H1 (cell line): Measurements from ENCODE around the gene CFAP58. TPM values are rescaled to one million over a fixed set of nuclear protein-coding genes. Genes with fewer than 3 reads are reported as not detected.

Experiments used
- CTCF ChIA-PET: fragments of 300-600 bp; sonication (Branson Sonifier 250); formaldehyde crosslinking; loops from one replicate; lab custom pipeline; 2021; ENCODE audit not compliant: partially characterized antibody; lab: Charles Lee
- POLR2A ChIA-PET: fragments of 300-600 bp; sonication (Branson Sonifier 250); formaldehyde crosslinking; loops from one replicate; lab custom pipeline; 2021; ENCODE audit warnings: inconsistent platforms; ENCODE audit not compliant: partially characterized antibody; lab: Charles Lee
- DNase-seq, 2 experiments: peaks; one replicate each; pipeline versions ENCODE4 v3.0.0 to v3.0.0-alpha.2; 2010 to 2022; ENCODE audit warnings: low spot score in 2 of 2, low read depth in 1 of 2, mixed read lengths in 1 of 2
- FAIRE-seq: peaks from 2 replicates; lab custom pipeline; 2011; peaks lifted over from hg19 to GRCh38; lab: Jason Lieb, UNC
- H2AFZ ChIP-seq: 2 replicates; pipeline ENCODE4 v1.8.1; 2012; ENCODE audit warnings: low read length, inconsistent platforms
- H2AK5ac ChIP-seq: 2 replicates; pipeline ENCODE4 v1.6.1; 2013; ENCODE audit warnings: low read depth, low read length
- H2BK120ac ChIP-seq: replicated peaks from 2 replicates; pipeline ENCODE3; 2013; ENCODE audit warnings: low read depth, low read length, inconsistent platforms
- H2BK12ac ChIP-seq: 2 replicates; pipeline ENCODE4 v1.6.1; 2013; ENCODE audit warnings: low read depth, low read length
- H2BK15ac ChIP-seq: 2 replicates; pipeline ENCODE4 v1.6.1; 2013; ENCODE audit warnings: low read length
- H2BK20ac ChIP-seq: 2 replicates; pipeline ENCODE4 v1.6.1; 2013; ENCODE audit warnings: low read length
- H2BK5ac ChIP-seq: 2 replicates; pipeline ENCODE4 v1.6.1; 2013; ENCODE audit warnings: low read depth, low read length
- H3K14ac ChIP-seq: 2 replicates; pipeline ENCODE4 v1.6.1; 2013; ENCODE audit warnings: inconsistent platforms; ENCODE audit not compliant: insufficient read length
- H3K18ac ChIP-seq: 2 replicates; pipeline ENCODE4 v1.6.1; 2013; ENCODE audit warnings: low read length; ENCODE audit errors: extremely low read depth
- H3K23ac ChIP-seq: 2 replicates; pipeline ENCODE4 v1.6.1; 2013; ENCODE audit warnings: inconsistent platforms; ENCODE audit not compliant: insufficient read length
- H3K23me2 ChIP-seq: 2 replicates; pipeline ENCODE4 v1.6.1; 2013; ENCODE audit warnings: low read depth, low read length
- H3K27ac ChIP-seq: 2 replicates; pipeline ENCODE4 v1.6.1; 2011; ENCODE audit warnings: low read depth, low read length, inconsistent platforms
- H3K27me3 ChIP-seq, 4 experiments: replicated peaks in 1 of 4; 1 replicate in 1 of 4; 2 replicates in 3 of 4; pipeline versions ENCODE4 v1.6.1 to v1.8.1; 2011 to 2013; ENCODE audit warnings: low read length in 3 of 4, mild to moderate bottlenecking in 3 of 4, inconsistent platforms in 2 of 4, mixed read lengths in 2 of 4, moderate library complexity in 1 of 4; ENCODE audit not compliant: control insufficient read depth in 3 of 4, insufficient read depth in 3 of 4; ENCODE audit errors: extremely low read depth in 1 of 4
- H3K36me3 ChIP-seq, 4 experiments: 2 replicates each; pipeline versions ENCODE4 v1.6.1 to v1.8.1; 2011 to 2013; ENCODE audit warnings: mild to moderate bottlenecking in 4 of 4, low read length in 3 of 4, moderate library complexity in 2 of 4, control low read depth in 1 of 4, inconsistent platforms in 1 of 4; ENCODE audit not compliant: insufficient read depth in 4 of 4, control insufficient read depth in 2 of 4
- H3K4ac ChIP-seq: replicated peaks from 2 replicates; pipeline ENCODE3; 2013; ENCODE audit warnings: low read length, low read depth, mixed read lengths, inconsistent platforms; ENCODE audit not compliant: insufficient read length
- H3K4me1 ChIP-seq, 4 experiments: replicated peaks in 1 of 4; 1 replicate in 1 of 4; 2 replicates in 3 of 4; pipeline versions ENCODE4 v1.6.1 to v1.8.1; 2011 to 2013; ENCODE audit warnings: low read length in 3 of 4, inconsistent platforms in 2 of 4, mixed read lengths in 1 of 4; ENCODE audit not compliant: insufficient read depth in 4 of 4, control insufficient read depth in 3 of 4
- H3K4me2 ChIP-seq, 2 experiments: 2 replicates each; pipeline versions ENCODE4 v1.6.1 to v1.8.1; 2011 to 2013; ENCODE audit warnings: low read depth in 2 of 2, low read length in 2 of 2, control low read depth in 1 of 2, inconsistent platforms in 1 of 2, mild to moderate bottlenecking in 1 of 2; ENCODE audit not compliant: insufficient read depth in 1 of 2
- H3K4me3 ChIP-seq, 4 experiments: fragments of 200-600, 300-600 bp in 1 of 4; sonication (generic), shearing (Covaris generic), sonication (Bioruptor Twin) in 1 of 4; 2 replicates each; pipeline versions ENCODE4 v1.5.1 to v1.8.1; 2011 to 2016; ENCODE audit warnings: low read length in 4 of 4, low read depth in 3 of 4, control low read depth in 2 of 4, inconsistent platforms in 2 of 4, mild to moderate bottlenecking in 2 of 4, mixed read lengths in 1 of 4, moderate library complexity in 1 of 4; ENCODE audit not compliant: insufficient read depth in 2 of 4; ENCODE audit errors: extremely low read depth in 1 of 4
- H3K56ac ChIP-seq: replicated peaks from 2 replicates; pipeline ENCODE3; 2013; ENCODE audit warnings: low read depth, mild to moderate bottlenecking, mixed read lengths, low read length, inconsistent platforms; ENCODE audit not compliant: insufficient read length
- H3K79me1 ChIP-seq: 2 replicates; pipeline ENCODE4 v1.6.1; 2013; ENCODE audit warnings: low read depth, low read length, control low read depth
- H3K79me2 ChIP-seq, 2 experiments: 2 replicates each; pipeline versions ENCODE4 v1.6.1 to v1.8.1; 2012 to 2013; ENCODE audit warnings: low read length in 2 of 2, mild to moderate bottlenecking in 2 of 2, inconsistent platforms in 1 of 2; ENCODE audit not compliant: insufficient read depth in 2 of 2, control insufficient read depth in 1 of 2
- H3K9ac ChIP-seq, 4 experiments: replicated peaks in 1 of 4; 1 replicate in 1 of 4; 2 replicates in 3 of 4; pipeline versions ENCODE4 v1.6.1 to v1.8.1; 2011 to 2013; ENCODE audit warnings: low read depth in 3 of 4, low read length in 3 of 4, control low read depth in 2 of 4, mild to moderate bottlenecking in 2 of 4, moderate library complexity in 2 of 4, inconsistent platforms in 1 of 4; ENCODE audit errors: extremely low read depth in 1 of 4
- H3K9me3 ChIP-seq, 2 experiments: 2 replicates each; pipeline versions ENCODE4 v1.6.1 to v1.8.1; 2012 to 2013; ENCODE audit warnings: mild to moderate bottlenecking in 2 of 2, moderate library complexity in 2 of 2, control low read depth in 1 of 2, inconsistent platforms in 1 of 2, low read depth in 1 of 2, low read length in 1 of 2, mixed read lengths in 1 of 2; ENCODE audit not compliant: insufficient read depth in 2 of 2
- H4K20me1 ChIP-seq, 2 experiments: replicated peaks in 1 of 2; 2 replicates each; pipeline versions ENCODE3 to v1.8.1; 2011 to 2013; ENCODE audit warnings: inconsistent platforms in 2 of 2, low read length in 2 of 2, mild to moderate bottlenecking in 1 of 2; ENCODE audit not compliant: insufficient read depth in 2 of 2, control insufficient read depth in 1 of 2
- H4K5ac ChIP-seq: 2 replicates; pipeline ENCODE4 v1.6.1; 2013; ENCODE audit warnings: low read length, low read depth, mixed read lengths, inconsistent platforms; ENCODE audit not compliant: insufficient read length
- H4K8ac ChIP-seq: 2 replicates; pipeline ENCODE4 v1.8.0; 2013; ENCODE audit warnings: mild to moderate bottlenecking, moderate library complexity, low read length, inconsistent platforms; ENCODE audit not compliant: insufficient read depth; ENCODE audit errors: extremely low read depth
- H4K91ac ChIP-seq: replicated peaks from 2 replicates; pipeline ENCODE3; 2013; ENCODE audit warnings: low read length, mixed read lengths, inconsistent platforms; ENCODE audit not compliant: insufficient read length
- WGBS, 2 experiments: shearing (Covaris generic) in 1 of 2; methylation state at CpG; one replicate each; pipeline versions ENCODE4 v1.1.6 to v1.1.7; 2013 to 2015; ENCODE audit warnings: low lambda C conversion rate in 2 of 2, mixed read lengths in 2 of 2, inconsistent platforms in 1 of 2, low coverage in 1 of 2, missing lambda C conversion rate in 1 of 2; ENCODE audit not compliant: insufficient replicate concordance in 2 of 2, insufficient coverage in 1 of 2, insufficient read length in 1 of 2; ENCODE audit errors: extremely low coverage in 1 of 2, missing lambda C conversion rate in 1 of 2; 5-methylcytosine and 5-hydroxymethylcytosine counted together
- polyA plus RNA-seq, 7 experiments: library from polyadenylated mRNA; depleted of rRNA in 3 of 7; stranded (reverse) in 5 of 7; unstranded in 2 of 7; fragments of >200 nt in 5 of 7; fragments of 200-250 nt in 2 of 7; gene quantifications; 1 replicate in 5 of 7; 2 replicates in 1 of 7; 4 replicates in 1 of 7; pipeline versions ENCODE4 v1.2.1 to v1.2.3, GENCODE V29; 2011 to 2013; ENCODE audit warnings: missing spikeins in 2 of 7, mixed read lengths in 2 of 7
- total RNA-seq: library from RNA; stranded (reverse); fragmentation: NEBNext Ultra II Directional; extraction: Animal tissue kit (Norgen Biotek cat#: 25700); gene quantifications from 2 replicates; pipeline ENCODE4 v1.2.1, GENCODE V29; 2021

Gene CFAP58
- total and polyA plus RNA-seq, 2 of the 8 experiments (the other 6 are each of a cell fraction or from before 2014, with no cell fraction given) = 0.32 to 0.71 TPM

DNA sequence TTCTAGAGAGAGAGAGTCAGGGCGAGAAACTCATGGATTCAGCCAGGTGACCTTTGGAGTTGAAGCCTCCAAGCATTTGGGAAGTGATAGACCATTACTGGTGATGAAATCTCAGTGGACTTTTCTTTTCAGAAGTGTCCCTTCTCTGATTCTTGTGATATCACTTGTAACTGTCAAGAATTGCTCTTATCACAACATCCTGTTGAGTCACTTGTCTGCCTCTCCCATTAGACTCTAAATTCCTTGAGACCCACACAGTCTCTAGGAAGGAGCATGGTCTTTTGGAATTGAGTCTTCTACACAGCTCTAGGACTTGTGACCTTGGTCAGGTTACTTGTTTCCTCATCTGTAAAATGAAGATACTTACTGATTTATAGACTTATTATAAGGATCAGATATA lies 81.0 kb downstream of the CFAP58 start:
- Histone ChIP-seq H2BK12ac (no peak overlapping the region), H4K91ac (no peak overlapping the region), H3K27me3 (no peaks in the 10 kb centered on the region), H3K4me1 (peaks cover 0 to 8% (median 5%) of the 10 kb centered on the region in 4 experiments; a peak in 3 of 7 replicates), H3K4ac (no peak overlapping the region), H3K56ac (no peak overlapping the region), H4K20me1 (no peaks in the 10 kb centered on the region), H3K23ac (no peak overlapping the region), H3K79me2 (no peaks in the 10 kb centered on the region), H3K9ac (no peak overlapping the region), H3K18ac (no peak overlapping the region), H2BK5ac (no peak overlapping the region), H3K14ac (no peak overlapping the region), H4K8ac (no peak overlapping the region), H2AK5ac (no peak overlapping the region), H3K4me2 (no peak overlapping the region), H3K9me3 (no peaks in the 10 kb centered on the region), H3K27ac (no peak overlapping the region), H3K36me3 (no peaks in the 10 kb centered on the region), H3K4me3 (no peak overlapping the region), H2BK120ac (no peak overlapping the region), H2BK20ac (no peak overlapping the region), H3K23me2 (no peaks in the 10 kb centered on the region), H2BK15ac (no peak overlapping the region), H2AFZ (no peak overlapping the region), H3K79me1 (no peaks in the 10 kb centered on the region), H4K5ac (no peak overlapping the region)
- POLR2A ChIA-PET = no interaction called here
- FAIRE-seq (no peak), DNase-seq (no peak)
- CTCF ChIA-PET = no interaction called here
- 75% methylated on average over 1 of the region's 1 CpG; no CpG with 5 or more reads in 1 of the 2 experiments for WGBS, 2 experiments
